NCI-H1436 (cell line): ENCODE data around the gene CRLF2.
"Not testable (repeated sequence)": the region's sequence is repeated elsewhere in the genome, so short reads cannot be mapped to it uniquely, and the experiment has no call there.

Experiments
- DNase-seq: peaks from one replicate; lab custom pipeline; 2025; lab: John Stamatoyannopoulos, UW

CRLF2 gene

DNA sequence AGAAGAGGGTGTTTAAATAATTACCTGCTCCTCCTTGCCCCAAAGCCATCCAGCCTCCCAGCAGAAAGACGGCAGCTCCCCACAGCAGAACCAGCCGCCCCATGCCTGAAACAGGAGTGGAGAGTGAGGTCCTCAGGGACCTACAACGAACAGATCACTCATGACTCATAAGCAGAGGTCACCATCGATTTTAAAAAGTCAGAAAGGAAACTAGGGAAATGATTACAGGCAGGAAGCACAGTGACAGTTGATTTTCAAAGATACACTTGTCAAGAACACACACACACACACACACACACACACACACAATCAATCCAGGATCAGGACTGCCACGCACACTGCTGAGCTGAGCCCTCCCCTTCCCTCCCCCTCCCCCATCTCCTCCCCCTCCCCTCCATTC, at the start of gene CRLF2:
Gene CRLF2, minus strand, starts transcription at position 118 of the 400 bp plus-strand sequence. Its CDS starts 15 bp downstream, at position 103.
- no peak for DNase-seq

- DNase-seq, result not testable (repeated sequence)
Observed at GRCh38 chrX:1261771-1262170, 49.3 kb upstream of the CRLF2 start.

GRCh38 chrX:1261285-1261684, 48.8 kb upstream of the CRLF2 start:
- DNase-seq, result no peak

DNA sequence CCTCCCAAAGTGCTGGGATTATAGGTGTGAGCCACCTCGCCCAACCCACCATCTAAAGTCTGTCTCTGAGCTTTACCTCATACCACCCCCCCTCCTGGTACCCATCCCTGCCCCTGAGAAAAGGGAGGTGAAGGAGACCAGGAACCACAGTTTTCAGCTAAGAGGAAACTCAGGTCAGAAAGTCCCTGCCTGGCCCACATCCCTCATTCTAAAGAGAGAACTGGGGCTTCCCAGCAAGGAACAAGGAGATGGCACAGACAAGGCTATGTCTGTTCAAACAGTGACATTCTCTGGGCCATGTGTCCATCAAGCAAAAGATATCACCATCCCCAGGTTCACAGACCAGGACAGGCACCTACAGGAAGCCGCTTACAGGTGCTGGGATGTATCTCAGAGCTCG, 40.4 kb upstream of the CRLF2 start:
- no peak for DNase-seq

DNA sequence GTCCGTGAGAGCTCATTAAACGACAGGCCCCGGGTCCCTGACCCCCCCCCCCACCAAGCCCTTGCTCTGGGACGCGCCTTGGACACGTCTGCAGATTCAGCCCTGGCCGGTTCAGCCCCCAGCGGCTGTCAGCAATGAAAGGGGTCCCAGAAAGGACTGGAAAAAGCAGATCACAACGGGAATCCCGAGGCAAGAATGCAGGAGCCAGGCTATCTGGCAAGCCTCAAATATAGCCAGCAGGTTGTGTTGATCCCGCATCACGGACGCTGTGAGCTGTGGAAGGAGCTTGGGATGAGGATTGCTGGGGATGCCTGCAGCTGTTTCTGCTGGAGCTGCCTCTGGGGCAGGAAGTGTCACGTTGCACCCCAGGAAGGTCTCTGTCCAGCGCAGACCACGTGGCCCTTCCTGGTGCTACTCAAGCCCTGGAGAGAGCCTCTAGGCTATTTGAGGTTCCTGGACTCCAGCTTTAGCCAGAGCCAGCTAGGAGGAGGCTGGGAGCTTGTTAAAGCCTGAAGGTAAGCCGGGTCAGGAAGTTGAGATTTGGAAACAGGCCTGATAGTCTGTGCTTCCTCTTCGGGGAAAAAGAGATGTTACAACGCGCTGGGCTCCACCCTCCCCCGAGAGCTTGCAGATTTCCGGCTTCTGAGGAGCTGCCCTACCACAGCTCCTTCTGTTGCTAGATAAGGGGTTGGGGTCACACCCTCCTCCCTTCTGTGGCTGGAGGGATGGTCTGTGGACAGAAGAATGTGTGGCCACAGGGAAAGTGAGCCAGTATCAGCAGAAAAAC, 36.8 kb upstream of the CRLF2 start:
- no peak for DNase-seq

DNA sequence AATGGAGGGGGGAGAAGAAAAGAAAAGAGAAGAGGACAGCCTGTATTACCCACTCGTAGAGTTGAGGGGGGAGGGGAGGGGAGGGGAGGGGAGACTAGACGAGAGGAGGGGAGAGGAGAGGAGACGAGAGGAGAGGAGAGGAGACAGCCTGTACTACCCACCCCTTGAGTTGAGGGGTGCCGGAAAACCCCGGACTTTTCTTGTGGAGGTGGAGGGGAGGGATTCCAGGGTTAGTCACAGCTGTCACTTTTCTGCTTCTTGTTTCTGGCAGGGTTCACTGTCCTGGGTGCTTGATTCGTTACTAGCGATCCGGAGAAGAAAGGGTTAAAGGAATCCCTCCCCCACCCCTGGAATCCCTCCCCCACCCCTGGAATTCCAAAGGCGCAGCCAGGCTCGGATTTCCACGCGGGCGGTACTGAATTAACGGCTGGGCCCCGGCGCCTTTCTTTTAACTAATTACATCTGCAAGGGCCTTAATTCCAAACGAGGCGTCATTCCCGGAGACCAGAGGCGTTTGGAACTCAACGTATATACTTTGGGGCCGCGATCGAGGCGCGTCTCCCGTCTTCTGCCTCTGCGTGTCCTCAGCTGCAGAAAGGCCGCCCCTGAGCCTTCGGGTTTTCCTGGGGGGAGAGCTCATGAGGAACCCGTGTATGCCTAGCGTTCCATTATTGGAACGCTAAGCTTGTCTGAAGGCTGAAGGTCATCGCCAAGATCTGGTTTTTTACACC, 36.0 kb upstream of the CRLF2 start:
- no peak for DNase-seq

DNA sequence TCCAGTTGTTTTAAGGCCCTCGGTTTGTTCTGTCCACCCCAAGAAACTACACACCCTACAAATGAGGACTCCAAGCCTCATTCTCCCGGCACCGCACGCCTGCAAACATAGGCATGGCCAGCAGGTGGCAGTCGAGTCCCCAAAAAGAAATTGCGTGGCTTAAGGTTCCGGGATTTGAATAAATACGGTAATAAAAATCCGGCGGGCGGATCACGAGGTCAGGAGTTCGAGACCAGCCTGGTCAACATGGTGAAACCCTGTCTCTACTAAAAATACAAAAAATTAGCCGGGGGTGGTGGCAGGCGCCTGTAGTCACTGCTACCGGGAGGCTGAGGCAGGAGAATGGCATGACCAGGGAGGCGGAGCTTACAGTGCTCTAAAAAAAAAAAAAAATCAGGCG, 34.4 kb upstream of the CRLF2 start:
- no peak for DNase-seq

DNA sequence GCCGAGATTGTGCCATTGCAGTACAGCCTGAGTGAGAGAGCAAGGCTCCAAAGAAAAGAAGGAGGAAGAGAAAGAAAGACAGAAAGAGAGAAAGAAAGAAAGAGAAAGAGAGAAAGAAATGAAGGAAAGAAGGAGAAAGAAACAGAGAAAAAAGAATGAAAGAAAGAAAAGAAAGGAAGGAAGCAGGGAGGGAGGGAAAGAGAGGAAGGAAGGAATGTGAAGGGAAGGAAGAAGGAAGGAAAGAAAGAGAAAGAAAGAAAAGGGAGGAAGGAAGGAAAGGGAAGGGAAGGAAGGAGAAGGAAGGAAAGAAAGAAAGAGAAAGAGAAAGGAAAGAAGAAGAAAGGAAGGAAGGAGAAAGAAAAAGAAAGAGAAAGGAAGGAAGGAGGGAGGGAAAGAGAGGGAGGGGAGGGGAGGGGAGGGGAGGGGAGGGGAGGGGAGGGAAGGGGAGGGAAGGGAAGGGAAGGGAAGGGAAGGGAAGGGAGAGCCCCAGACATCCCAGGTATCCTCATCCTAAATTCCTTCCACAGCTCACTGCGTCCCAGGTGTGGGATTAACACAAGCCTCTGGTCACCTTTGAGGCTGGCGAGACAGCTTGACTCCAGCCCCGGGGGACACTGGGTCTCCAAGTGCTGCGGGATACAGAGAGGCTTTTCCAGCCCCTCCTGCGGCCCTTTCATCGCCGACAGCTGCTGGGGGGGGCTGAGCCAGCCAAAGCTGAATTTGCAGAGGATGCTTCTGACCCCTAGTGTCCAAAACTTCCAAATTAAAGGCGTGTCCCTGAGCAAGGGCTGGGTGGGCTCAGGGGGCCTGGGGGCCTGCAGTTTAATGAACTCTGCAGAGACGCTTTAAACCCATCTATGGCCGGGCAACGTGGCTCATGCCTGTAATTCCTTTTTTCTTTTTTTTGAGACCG, 32.0 kb upstream of the CRLF2 start:
- DNase-seq, result no peak

DNA sequence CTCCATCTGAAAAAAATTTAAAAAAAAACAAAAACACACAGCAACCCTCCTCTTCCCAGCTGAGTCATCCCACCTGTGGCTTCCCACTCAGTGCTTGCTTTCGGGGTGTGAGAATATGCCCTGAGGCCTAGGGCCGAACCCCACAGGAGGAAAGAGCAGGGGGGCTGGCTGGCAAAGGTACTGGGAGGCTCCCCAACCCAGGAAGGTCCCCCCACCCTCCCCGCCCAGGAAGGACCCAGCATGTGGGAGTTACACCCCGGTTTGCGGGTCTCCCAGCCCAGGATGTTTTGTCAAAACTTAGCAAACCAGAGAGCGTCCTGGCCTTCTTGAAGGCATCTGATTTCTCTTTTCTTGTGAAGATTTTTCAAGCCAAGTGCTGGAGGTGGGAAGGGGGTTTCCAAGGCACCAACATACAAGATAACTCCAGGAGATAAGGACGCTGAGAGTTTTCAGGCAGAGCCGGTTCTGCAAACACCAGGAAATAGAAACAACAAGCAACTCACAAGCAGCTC, 30.5 kb upstream of the CRLF2 start:
- no peak for DNase-seq

GRCh38 chrX:1240551-1240950, 28.1 kb upstream of the CRLF2 start:
- DNase-seq, result not testable (repeated sequence)

GRCh38 chrX:1239681-1240142, 27.3 kb upstream of the CRLF2 start:
- no peak for DNase-seq

- no peak for DNase-seq
Observed at GRCh38 chrX:1231850-1232465, 19.5 kb upstream of the CRLF2 start.

- not testable (repeated sequence) for DNase-seq
Observed at GRCh38 chrX:1228101-1228500, 15.7 kb upstream of the CRLF2 start.

- no peak for DNase-seq
Observed at GRCh38 chrX:1226249-1226648, 13.8 kb upstream of the CRLF2 start.

DNA sequence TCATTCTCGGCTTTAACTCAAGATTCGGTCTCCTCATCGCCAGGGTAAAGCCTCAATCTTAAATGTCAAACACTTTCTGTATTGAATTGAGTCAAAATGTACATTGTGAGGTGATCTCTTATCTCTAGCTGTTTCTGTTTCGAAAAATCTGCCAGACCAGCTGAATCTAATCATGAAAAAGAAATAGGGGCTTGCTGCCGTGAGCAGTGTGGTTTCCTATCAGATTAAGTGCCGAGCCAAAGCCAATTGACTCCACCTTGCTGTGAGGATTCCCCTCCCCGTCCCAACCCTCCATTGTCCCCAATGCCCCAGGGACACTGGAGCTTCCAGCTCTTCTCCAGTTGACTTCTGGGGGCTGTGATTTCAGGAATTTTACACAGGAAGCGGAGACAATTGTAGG, 12.5 kb upstream of the CRLF2 start:
- no peak for DNase-seq

DNA sequence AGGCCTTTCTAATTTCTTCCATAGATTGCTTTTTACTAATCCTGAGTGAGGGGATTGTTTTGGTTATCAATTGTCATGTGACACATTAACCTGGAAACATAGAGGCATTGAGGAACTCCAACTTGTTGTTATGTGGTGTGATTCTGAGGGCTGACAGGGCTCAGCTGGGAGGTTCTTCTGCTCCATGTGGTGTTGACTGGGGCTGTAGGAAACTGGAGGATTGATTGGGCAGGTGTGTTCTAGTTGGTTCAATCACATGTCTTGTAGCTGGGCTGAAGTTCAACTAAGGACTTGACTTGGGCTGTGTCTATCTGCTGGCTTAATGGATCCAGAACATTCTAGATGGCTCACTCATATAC, 10.8 kb upstream of the CRLF2 start:
- DNase-seq, result no peak

DNA sequence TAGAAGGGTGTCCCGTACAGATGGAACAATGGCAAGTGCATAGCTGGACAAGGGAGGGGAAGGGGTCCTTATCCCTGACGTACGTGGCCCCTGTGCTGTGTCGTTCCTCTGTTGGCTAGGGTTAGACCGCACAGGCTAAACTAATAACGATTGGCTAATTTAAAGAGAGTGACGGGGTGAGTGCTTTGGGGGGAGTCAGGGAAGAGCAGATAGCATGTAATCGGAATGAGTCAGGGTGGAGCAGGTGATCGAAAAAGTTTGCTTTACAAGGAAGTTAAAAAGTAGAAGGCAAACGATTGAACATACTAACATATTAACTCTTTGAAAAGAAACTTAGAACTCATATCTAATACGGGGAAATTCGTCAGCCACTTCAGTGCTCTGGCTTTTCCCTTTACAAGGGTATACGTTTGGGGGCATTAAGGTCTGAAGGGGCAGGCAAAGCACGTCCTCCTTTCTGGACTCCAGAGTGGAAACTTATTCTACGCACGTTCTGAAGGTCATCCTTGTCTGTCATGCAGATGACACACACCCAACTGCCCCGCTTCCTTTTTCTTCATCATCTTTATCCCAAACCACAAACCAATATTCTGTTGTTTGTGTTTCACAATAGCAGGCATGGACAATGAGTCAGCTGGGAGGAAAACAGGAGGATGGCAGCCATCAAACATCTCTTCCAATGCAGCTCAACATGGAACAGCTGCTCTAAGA, 10.2 kb upstream of the CRLF2 start:
- no peak for DNase-seq

DNA sequence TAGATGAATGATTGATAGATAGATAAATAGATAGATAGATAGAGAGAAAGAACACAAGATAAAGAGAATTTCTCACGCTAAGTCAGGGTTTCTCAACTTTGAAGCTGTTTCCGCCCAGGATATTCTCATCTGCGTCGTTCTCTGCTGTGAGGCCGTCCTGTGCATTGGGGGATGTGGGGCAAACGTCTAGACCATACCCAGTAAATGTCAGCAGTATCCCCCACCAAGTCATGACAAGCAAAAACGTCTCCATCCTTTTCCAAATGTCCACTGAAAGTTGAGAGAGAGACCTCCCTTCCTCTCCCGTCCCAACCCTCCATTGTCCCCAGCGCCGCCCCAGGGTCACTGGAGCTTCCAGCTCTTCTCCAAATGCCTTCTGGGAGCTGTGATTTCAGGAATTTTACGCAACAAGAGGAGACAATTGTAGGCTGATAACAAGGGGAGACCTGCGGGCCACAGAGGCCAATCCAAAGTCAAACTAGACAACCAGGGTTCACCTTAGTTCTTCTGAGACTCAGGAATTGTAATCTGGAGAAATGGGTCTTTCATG, 8.9 kb upstream of the CRLF2 start:
- no peak for DNase-seq

DNA sequence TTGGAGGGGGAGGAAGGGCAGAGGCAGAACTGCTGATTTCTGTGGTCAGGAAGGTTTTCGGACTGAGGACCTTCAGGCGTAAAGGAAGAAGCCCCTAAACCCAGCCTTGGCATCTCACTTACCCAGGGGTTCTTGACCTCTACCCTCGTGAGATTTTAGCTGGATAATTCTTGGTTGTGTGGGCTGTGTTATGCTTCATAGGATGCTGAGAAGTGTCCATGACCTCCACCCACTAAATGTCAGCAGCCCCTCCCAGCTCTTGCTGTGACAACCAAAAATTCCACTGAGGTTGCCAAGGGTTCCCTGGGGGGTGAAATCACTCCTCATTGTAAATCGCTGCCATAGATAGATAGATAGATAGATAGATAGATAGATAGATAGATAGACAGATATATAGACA, 5.8 kb upstream of the CRLF2 start:
- DNase-seq, result no peak

DNA sequence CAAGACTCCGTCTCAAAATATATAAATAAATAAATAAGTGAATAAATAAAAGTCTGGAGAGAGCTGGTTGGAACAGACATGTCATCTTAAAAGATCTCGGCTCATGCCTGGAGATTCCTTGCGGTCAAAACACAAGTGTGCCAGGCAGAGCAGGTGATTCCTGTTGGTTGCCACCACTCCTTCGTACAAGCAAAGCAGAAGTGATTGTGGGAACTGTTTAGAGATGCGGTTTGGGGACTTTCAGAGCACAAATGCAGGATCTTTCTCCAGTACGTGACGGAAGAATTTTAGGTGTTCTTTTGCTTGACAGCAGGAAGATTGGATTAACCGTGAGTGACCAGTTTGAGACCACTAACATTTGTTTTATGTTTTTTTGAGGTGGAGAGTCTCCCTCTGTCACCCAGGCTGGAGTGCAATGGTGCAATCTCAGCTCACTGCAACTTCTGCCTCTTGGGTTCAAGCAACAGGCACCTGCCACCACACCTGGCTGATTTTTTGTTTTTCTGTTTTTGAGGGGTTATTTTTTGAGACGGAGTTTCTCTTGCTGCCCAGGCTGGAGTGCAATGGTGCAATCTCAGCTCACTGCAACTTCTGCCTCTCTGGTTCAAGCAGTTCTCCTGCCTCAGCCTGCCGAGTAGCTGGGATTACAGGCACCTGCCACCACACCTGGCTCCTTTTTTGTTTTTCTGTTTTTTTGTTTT, 2.8 kb upstream of the CRLF2 start:
- no peak for DNase-seq
